Erythroblast (primary cell): ENCODE results near the gene CTBP2.

Experiments used
- GATA1 ChIP-seq: IDR thresholded peaks from 2 replicates; pipeline ENCODE4 v1.6.1; 2011; ENCODE audit warnings: low read depth, mild to moderate bottlenecking, control low read depth, low read length, moderate library complexity
- POLR2A ChIP-seq: IDR thresholded peaks from 2 replicates; pipeline ENCODE4 v1.6.1; 2011; ENCODE audit warnings: mild to moderate bottlenecking, low read length

GRCh38 chr10:125072794-125073193, 87.6 kb downstream of the CTBP2 start:
- TF ChIP-seq POLR2A (no peak), GATA1 (no peak)
